Keratinocyte (primary cell): Measurements from ENCODE around the gene MTF1. TPM values are rescaled to one million over a fixed set of nuclear protein-coding genes. Genes with fewer than 3 reads are reported as not detected.

Experiments
- DNase-seq: peaks from one replicate; pipeline ENCODE4 v3.0.0-alpha.2; 2011; ENCODE audit warnings: low read depth, missing footprints, low spot score
- FAIRE-seq: peaks from 2 replicates; lab custom pipeline; 2011; peaks lifted over from hg19 to GRCh38; lab: Jason Lieb, UNC
- H2AFZ ChIP-seq: 2 replicates; pipeline ENCODE4 v1.6.0; 2012; ENCODE audit warnings: low read length, control low read depth, inconsistent platforms; ENCODE audit not compliant: control insufficient read depth
- H3K27ac ChIP-seq: 2 replicates; pipeline ENCODE4 v1.5.1; 2011; ENCODE audit warnings: low read length; ENCODE audit not compliant: control insufficient read depth, insufficient read depth
- H3K27me3 ChIP-seq: 3 replicates; pipeline ENCODE4 v1.6.0; 2011; ENCODE audit warnings: low read length; ENCODE audit not compliant: control insufficient read depth, insufficient read depth; ENCODE audit errors: extremely low read depth
- H3K36me3 ChIP-seq, 2 experiments: 2 replicates in 1 of 2; 3 replicates in 1 of 2; pipeline ENCODE4 v1.5.1; 2011; ENCODE audit warnings: low read length in 2 of 2, mild to moderate bottlenecking in 1 of 2; ENCODE audit not compliant: control insufficient read depth in 2 of 2, insufficient read depth in 2 of 2; ENCODE audit errors: extremely low read depth in 1 of 2
- H3K4me1 ChIP-seq: 3 replicates; pipeline ENCODE4 v1.5.1; 2011; ENCODE audit warnings: low read length; ENCODE audit not compliant: control insufficient read depth, insufficient read depth; ENCODE audit errors: extremely low read depth
- H3K4me2 ChIP-seq: 3 replicates; pipeline ENCODE4 v1.6.0; 2011; ENCODE audit warnings: low read depth, low read length; ENCODE audit not compliant: control insufficient read depth, insufficient read depth; ENCODE audit errors: extremely low read depth
- H3K4me3 ChIP-seq, 3 experiments: fragments of 200-600 bp in 1 of 3; sonication (generic) in 1 of 3; 2 replicates in 2 of 3; 3 replicates in 1 of 3; pipeline ENCODE4 v1.5.1; 2011 to 2016; ENCODE audit warnings: low read length in 3 of 3, mild to moderate bottlenecking in 3 of 3, control low read depth in 2 of 3, inconsistent platforms in 1 of 3, low read depth in 1 of 3, mixed read lengths in 1 of 3, mixed run types in 1 of 3, moderate library complexity in 1 of 3; ENCODE audit not compliant: control insufficient read depth in 2 of 3, insufficient read depth in 2 of 3; ENCODE audit errors: extremely low read depth in 1 of 3
- H3K79me2 ChIP-seq: 2 replicates; pipeline ENCODE4 v1.6.0; 2012; ENCODE audit warnings: low read length; ENCODE audit not compliant: control insufficient read depth, insufficient read depth
- H3K9ac ChIP-seq: 3 replicates; pipeline ENCODE4 v1.6.0; 2011; ENCODE audit warnings: low read length; ENCODE audit not compliant: control insufficient read depth, insufficient read depth; ENCODE audit errors: extremely low read depth
- H3K9me1 ChIP-seq: 3 replicates; pipeline ENCODE4 v1.6.0; 2011; ENCODE audit warnings: low read length; ENCODE audit not compliant: control insufficient read depth, insufficient read depth; ENCODE audit errors: extremely low read depth
- H3K9me3 ChIP-seq: 2 replicates; pipeline ENCODE4 v1.5.1; 2012; ENCODE audit warnings: low read depth, low read length; ENCODE audit not compliant: control insufficient read depth
- H4K20me1 ChIP-seq: 3 replicates; pipeline ENCODE4 v1.6.0; 2011; ENCODE audit warnings: low read length; ENCODE audit not compliant: control insufficient read depth, insufficient read depth; ENCODE audit errors: extremely low read depth
- EZH2 ChIP-seq: IDR thresholded peaks from one replicate; pipeline ENCODE4 v1.6.1; 2012; ENCODE audit warnings: inconsistent platforms, mild to moderate bottlenecking, low read length, moderate library complexity
- dilution Hi-C: fragments of 300-500 bp; cut with MboI; formaldehyde crosslinking; loops from one replicate; pipeline ENCODE4 v1.7.0; 2020; ENCODE audit warnings: low sequenced_read_pairs; ENCODE audit not compliant: extremely low pct_ligation_motif_present
- polyA plus RNA-seq, 5 experiments: library from polyadenylated mRNA; depleted of rRNA in 3 of 5; stranded (reverse) in 3 of 5; stranded (forward) in 1 of 5; unstranded in 1 of 5; fragments of >200 nt; gene quantifications; 1 replicate in 1 of 5; 2 replicates in 3 of 5; 3 replicates in 1 of 5; pipeline versions ENCODE4 v1.2.1 to v1.2.3, GENCODE V29; 2011 to 2012; ENCODE audit warnings: missing spikeins in 2 of 5, low read depth in 1 of 5, low replicate concordance in 1 of 5
- TF ChIP-seq, protein P1 (sequence below), 3 experiments: IDR thresholded peaks in 1 of 3; conservative IDR thresholded peaks in 1 of 3; optimal IDR thresholded peaks in 1 of 3; 2 replicates in 2 of 3; 3 replicates in 1 of 3; pipeline versions ENCODE3 to v1.5.1; 2011; ENCODE audit warnings: low read length in 3 of 3, mild to moderate bottlenecking in 3 of 3, moderate library complexity in 2 of 3, control low read depth in 1 of 3, inconsistent platforms in 1 of 3; ENCODE audit not compliant: insufficient read depth in 2 of 3; ENCODE audit errors: extremely low read depth in 1 of 3

Gene MTF1
- polyA plus RNA-seq, 1 donor (not counting 4 experiments of a cell fraction or from before 2014, with no cell fraction given) = 13.1 TPM

- DNase-seq (no peak), FAIRE-seq (no peak)
- Histone ChIP-seq H3K27me3 (peaks cover 63% of the 10 kb centered on the region), H3K9me1 (no peaks in the 10 kb centered on the region), H3K36me3 (no peaks in the 10 kb centered on the region), H3K4me1 (no peaks in the 10 kb centered on the region), H3K4me3 (no peak overlapping the region), H3K4me2 (no peak overlapping the region), H4K20me1 (no peaks in the 10 kb centered on the region), H3K9ac (no peak overlapping the region), H2AFZ (no peak overlapping the region), H3K27ac (no peak overlapping the region), H3K79me2 (no peaks in the 10 kb centered on the region), H3K9me3 (no peaks in the 10 kb centered on the region)
- dilution Hi-C loops = no loop called here
- TF ChIP-seq, protein P1, sequence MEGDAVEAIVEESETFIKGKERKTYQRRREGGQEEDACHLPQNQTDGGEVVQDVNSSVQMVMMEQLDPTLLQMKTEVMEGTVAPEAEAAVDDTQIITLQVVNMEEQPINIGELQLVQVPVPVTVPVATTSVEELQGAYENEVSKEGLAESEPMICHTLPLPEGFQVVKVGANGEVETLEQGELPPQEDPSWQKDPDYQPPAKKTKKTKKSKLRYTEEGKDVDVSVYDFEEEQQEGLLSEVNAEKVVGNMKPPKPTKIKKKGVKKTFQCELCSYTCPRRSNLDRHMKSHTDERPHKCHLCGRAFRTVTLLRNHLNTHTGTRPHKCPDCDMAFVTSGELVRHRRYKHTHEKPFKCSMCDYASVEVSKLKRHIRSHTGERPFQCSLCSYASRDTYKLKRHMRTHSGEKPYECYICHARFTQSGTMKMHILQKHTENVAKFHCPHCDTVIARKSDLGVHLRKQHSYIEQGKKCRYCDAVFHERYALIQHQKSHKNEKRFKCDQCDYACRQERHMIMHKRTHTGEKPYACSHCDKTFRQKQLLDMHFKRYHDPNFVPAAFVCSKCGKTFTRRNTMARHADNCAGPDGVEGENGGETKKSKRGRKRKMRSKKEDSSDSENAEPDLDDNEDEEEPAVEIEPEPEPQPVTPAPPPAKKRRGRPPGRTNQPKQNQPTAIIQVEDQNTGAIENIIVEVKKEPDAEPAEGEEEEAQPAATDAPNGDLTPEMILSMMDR (optimal IDR thresholded peaks at IDR 0.05 in 1 of 3, IDR thresholded peaks at IDR 0.05 in 1 of 3, conservative IDR thresholded peaks at IDR 0.05 in 1 of 3; ENCODE audit: extremely low read depth in 1 of 3, insufficient read depth in 2 of 3, low read length in 3 of 3) = no peak
- TF ChIP-seq EZH2 = no peak
These were observed 95.5 kb downstream of the MTF1 start for GRCh38 chr1:37763791-37764413.

GRCh38 chr1:37762516-37762915, 96.9 kb downstream of the MTF1 start:
- DNase-seq (no peak), FAIRE-seq (no peak)
- Histone ChIP-seq H3K36me3 (no peaks in the 10 kb centered on the region), H3K4me2 (no peak overlapping the region), H3K9me3 (no peaks in the 10 kb centered on the region), H4K20me1 (no peaks in the 10 kb centered on the region), H3K27ac (no peak overlapping the region), H3K9ac (no peak overlapping the region), H2AFZ (no peak overlapping the region), H3K79me2 (no peaks in the 10 kb centered on the region), H3K4me3 (no peak overlapping the region), H3K4me1 (no peaks in the 10 kb centered on the region), H3K9me1 (no peaks in the 10 kb centered on the region), H3K27me3 (peaks cover 58% of the 10 kb centered on the region)
- dilution Hi-C loops = no loop called here
- no peak for TF ChIP-seq EZH2
- TF ChIP-seq, protein P1 (optimal IDR thresholded peaks at IDR 0.05 in 1 of 3, IDR thresholded peaks at IDR 0.05 in 1 of 3, conservative IDR thresholded peaks at IDR 0.05 in 1 of 3; ENCODE audit: extremely low read depth in 1 of 3, insufficient read depth in 2 of 3, low read length in 3 of 3) = no peak
